Gastrocnemius medialis (tissue), 4 donors: ENCODE measurements around the gene LPAR1.

Experiments used
- POLR2A ChIP-seq, 2 donors: fragments of 450-650 bp; IDR thresholded peaks; one replicate each; pipeline ENCODE4 v1.6.1; 2017; ENCODE audit warnings: antibody characterized with exemption in 2 of 2, mild to moderate bottlenecking in 2 of 2, moderate library complexity in 2 of 2
- TF ChIP-seq, protein P1 (sequence below), 5 experiments: fragments of 450-650 bp in 3 of 5; fragments of 200-600 bp in 2 of 5; sonication (generic) in 2 of 5; IDR thresholded peaks in 4 of 5; conservative IDR thresholded peaks in 1 of 5; 1 replicate in 4 of 5; 2 replicates in 1 of 5; pipeline ENCODE4 v1.5.1; 2016 to 2019; ENCODE audit warnings: antibody characterized with exemption in 5 of 5, mild to moderate bottlenecking in 3 of 5, moderate library complexity in 3 of 5

DNA sequence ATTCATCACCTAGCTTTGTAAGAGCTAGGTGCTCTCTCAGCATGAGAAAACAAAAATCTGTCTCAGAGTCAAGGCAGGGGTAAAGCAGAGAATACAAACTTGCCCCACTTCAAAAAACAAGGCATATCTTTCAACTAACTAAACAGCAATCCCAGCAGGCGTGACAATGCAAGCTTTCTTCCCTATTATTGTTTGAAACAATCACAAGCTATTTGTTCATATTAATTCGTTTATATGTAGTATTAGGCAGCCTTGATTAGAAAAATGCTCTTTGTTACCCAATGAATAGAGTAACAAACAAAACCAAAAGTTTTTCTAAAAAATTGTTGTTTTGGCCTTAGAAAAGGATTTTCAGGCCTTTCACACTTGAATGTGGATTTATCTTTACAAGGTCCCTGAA lies 71.1 kb downstream of the LPAR1 start:
- TF ChIP-seq, protein P1, sequence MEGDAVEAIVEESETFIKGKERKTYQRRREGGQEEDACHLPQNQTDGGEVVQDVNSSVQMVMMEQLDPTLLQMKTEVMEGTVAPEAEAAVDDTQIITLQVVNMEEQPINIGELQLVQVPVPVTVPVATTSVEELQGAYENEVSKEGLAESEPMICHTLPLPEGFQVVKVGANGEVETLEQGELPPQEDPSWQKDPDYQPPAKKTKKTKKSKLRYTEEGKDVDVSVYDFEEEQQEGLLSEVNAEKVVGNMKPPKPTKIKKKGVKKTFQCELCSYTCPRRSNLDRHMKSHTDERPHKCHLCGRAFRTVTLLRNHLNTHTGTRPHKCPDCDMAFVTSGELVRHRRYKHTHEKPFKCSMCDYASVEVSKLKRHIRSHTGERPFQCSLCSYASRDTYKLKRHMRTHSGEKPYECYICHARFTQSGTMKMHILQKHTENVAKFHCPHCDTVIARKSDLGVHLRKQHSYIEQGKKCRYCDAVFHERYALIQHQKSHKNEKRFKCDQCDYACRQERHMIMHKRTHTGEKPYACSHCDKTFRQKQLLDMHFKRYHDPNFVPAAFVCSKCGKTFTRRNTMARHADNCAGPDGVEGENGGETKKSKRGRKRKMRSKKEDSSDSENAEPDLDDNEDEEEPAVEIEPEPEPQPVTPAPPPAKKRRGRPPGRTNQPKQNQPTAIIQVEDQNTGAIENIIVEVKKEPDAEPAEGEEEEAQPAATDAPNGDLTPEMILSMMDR (IDR thresholded peaks at IDR 0.05 in 4 of 5, conservative IDR thresholded peaks at IDR 0.05 in 1 of 5): no peak
- no peak for TF ChIP-seq POLR2A (IDR thresholded peaks at IDR 0.05)
